ENCODE data around the gene INPP5D. TPM values are rescaled to one million over a fixed set of nuclear protein-coding genes. Genes with fewer than 3 reads are reported as not detected.

INPP5D gene
- total RNA-seq, 1 experiment from 2014 or later: 12.7 TPM

- no peak overlapping the region for H2BK20ac ChIP-seq (ENCODE audit: low read depth, low read length, poor library complexity, severe bottlenecking)
- no peak overlapping the region for H3K14ac ChIP-seq (ENCODE audit: insufficient read depth, low read length)
- no peak overlapping the region for H3K23ac ChIP-seq (ENCODE audit: insufficient read length, low read depth, low read length)
- H3K27ac ChIP-seq (ENCODE audit: insufficient read length, low read depth, low read length): no peak overlapping the region
- no peak overlapping the region for H2AK5ac ChIP-seq (ENCODE audit: insufficient read length, low read length)
- Mint-ChIP-seq H3K27me3 (ENCODE audit: low read depth) (peaks cover 4% of the 10 kb centered on the region), H3K36me3 (ENCODE audit: insufficient read depth in 1 of 3, low read depth in 3 of 3) (peaks cover 0 to 4% (median 2%) of the 10 kb centered on the region in 3 experiments; a peak in 3 of 7 replicates), H3K27ac (peak overlapping the region; percentile 46 to 90 (median 76); a peak in 5 of 7 replicates), H3K4me1 (peaks cover 40 to 41% of the 10 kb centered on the region in 2 experiments), H3K9me3 (peaks cover 0 to 2% of the 10 kb centered on the region in 2 experiments; a peak in 2 of 5 replicates), H3K4me3 (peak overlapping the region; percentile 27 to 40; a peak in 2 of 5 replicates)
- no peak overlapping the region for H3K56ac ChIP-seq (ENCODE audit: insufficient read length, low read depth, low read length)
- H3K9ac ChIP-seq (ENCODE audit: extremely low read depth, insufficient read length, low read length): no peak overlapping the region
- no CpG with 5 or more reads among the region's 10 CpGs for WGBS (ENCODE audit: extremely low coverage, insufficient read length, low lambda C conversion rate)
- H2BK120ac ChIP-seq (ENCODE audit: low read depth, low read length, poor library complexity, severe bottlenecking): no peak overlapping the region
- no peak overlapping the region for H2BK12ac ChIP-seq (ENCODE audit: insufficient read length, low read depth, low read length)
- H3K23me2 ChIP-seq (ENCODE audit: insufficient read length, low read depth, low read length, poor library complexity, severe bottlenecking): no peaks in the 10 kb centered on the region
- TF ChIP-seq CTCF (conservative IDR thresholded peaks at IDR 0.05): no peak
- no peaks in the 10 kb centered on the region for H3K79me2 ChIP-seq (ENCODE audit: insufficient read depth, low read length)
- H3K4ac ChIP-seq (ENCODE audit: low read depth, low read length): no peak overlapping the region
- no peaks in the 10 kb centered on the region for H3K27me3 ChIP-seq (ENCODE audit: insufficient read depth, low read length)
- no peak overlapping the region for H3K18ac ChIP-seq (ENCODE audit: insufficient read length, low read depth, low read length)
- no peak overlapping the region for H4K91ac ChIP-seq (ENCODE audit: insufficient read length, low read depth, low read length)
- peaks cover 8% of the 10 kb centered on the region; the same call in 1 of the 2 replicates for H3K4me1 ChIP-seq (ENCODE audit: insufficient read depth, low read length)
- H3K79me1 ChIP-seq (ENCODE audit: insufficient read depth, low read depth, low read length, poor library complexity, severe bottlenecking): no peaks in the 10 kb centered on the region
- no peak overlapping the region for H4K8ac ChIP-seq (replicated peaks; ENCODE audit: insufficient read length, low read depth, low read length)
- no peaks in the 10 kb centered on the region for H3K9me3 ChIP-seq (ENCODE audit: control insufficient read depth, low read depth, low read length)
- peak; percentile 76 for DNase-seq
- H2BK5ac ChIP-seq (ENCODE audit: insufficient read length, low read length): no peak overlapping the region
- no peak overlapping the region for H3T11ph ChIP-seq (ENCODE audit: low read length)
- no peak overlapping the region for H2AFZ ChIP-seq (ENCODE audit: low read length)
- H4K20me1 ChIP-seq (ENCODE audit: control insufficient read depth, insufficient read depth, insufficient read length): no peaks in the 10 kb centered on the region
- H2BK15ac ChIP-seq (ENCODE audit: low read depth, low read length): no peak overlapping the region
- no peak overlapping the region for H3K4me2 ChIP-seq (ENCODE audit: insufficient read depth, insufficient read length, low read length)
- no peak overlapping the region for H4K5ac ChIP-seq (ENCODE audit: insufficient read length, low read depth, low read length)
Measured at GRCh38 chr2:233209533-233210171, 149.5 kb downstream of the INPP5D start.
